Muscle of arm (tissue), 12 donors: Measurements from ENCODE around the gene MMADHC. TPM values are rescaled to one million over a fixed set of nuclear protein-coding genes. Genes with fewer than 3 reads are reported as not detected.

Experiments used
- DNase-seq: peaks from one replicate; pipeline ENCODE4 v3.0.0-alpha.2; 2013
- polyA plus RNA-seq, 12 donors: library from polyadenylated mRNA; unstranded; fragments of 120-200 nt; gene quantifications; one replicate each; pipeline ENCODE4 v1.2.1, GENCODE V29; 2013; ENCODE audit not compliant: insufficient read length in 12 of 12

MMADHC gene
- polyA plus RNA-seq, 12 donors = 68.1 to 132 (median 114) TPM; not detected in 1

DNA sequence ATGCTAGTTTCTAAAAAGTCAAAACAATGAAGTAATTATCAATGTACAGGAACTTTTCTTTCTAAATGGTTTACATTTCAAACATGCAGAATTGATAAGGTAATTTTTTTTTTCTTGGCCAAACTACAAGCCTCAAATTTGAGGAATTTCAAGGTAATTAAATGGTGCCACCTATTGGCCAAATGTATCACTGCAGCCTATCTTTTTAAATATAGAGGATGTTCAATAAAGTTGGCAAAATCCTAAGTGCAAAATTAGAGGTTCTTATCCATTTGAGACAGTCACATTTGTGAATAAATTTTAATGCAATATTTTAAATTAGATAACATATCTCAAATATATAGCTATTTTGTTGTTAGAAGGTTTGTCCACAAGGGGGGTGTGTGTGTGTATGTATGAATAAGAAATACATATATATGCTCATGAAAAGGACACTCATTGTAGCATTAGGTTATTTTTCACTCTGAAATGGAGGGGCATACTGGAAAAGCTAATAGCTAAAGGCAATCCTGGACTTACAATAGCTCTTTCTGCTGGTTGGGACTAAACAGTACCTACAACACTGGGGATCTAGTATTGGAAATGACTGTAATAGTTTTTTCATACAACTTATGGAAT lies 26.2 kb downstream of the MMADHC start:
- peak; percentile 35 for DNase-seq

DNA sequence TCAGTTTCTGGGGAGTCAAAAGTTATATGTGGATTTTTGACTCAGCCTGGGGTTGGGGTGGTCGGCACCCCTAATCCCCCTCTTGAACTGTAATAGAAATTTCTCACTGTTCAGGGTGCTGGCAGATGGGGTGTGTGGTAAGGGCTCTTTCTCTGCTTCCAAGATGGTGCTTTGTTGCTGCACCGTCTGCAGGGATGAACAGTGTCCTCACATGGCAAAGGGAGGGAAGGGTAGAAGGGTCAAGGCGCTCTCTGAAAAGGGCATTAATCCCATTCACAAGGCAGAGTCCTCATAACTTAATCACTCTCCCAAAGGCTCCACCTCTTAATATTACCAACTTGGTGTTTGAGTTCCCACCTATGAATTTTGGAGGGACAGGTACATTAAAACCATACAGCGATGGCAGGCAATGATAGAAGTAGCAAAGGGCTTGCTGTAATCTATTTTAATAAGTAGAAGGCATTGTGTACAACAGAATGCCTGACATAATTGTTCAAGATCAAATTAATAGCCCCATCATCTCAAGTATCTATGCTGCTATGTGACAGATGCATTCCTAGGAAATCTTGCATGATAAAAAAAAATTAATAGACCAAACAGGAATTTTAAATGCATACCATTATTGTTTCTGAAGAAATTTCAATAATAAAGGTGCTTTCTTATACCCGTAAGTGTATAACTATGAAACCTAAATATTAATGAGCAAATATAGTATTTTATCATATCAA lies 28.1 kb downstream of the MMADHC start:
- DNase-seq = no peak

DNA sequence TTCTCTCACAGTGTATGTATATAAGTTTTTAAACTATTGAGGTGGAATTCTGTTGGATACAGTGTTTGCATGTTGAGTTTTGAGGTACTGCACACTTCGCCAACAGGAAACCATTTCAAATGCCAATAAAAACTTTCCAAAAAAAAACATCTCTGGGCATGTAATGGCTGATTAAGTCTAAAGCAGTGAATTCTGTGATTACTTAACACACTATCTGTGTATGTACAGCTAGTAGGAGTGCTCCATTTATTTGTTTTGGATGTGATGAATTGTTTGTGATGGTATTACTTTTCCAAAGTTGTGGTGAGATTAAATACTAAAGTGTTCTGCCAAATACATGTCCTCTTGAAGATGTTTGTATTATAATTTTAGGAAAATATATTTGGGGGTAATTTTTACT lies 31.1 kb downstream of the MMADHC start:
- no peak for DNase-seq

DNA sequence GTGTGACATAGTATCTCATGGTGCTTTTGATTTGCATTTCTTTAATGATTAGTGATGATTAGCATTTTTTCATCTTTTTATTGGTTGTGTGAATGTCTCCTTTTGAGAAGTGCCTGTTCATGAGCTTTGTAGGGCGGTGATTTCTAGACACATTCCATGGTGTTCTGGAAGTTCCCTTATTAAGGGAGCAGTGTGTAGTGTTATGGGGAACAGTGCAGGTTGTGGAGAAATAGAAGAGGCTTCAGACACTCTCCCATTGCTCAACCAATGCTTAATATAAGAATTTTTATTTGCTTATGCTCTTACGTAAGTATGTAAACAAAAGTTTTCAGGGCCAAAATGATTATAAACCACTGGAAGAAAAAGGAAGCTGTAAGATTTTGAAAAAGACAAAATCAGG lies 34.7 kb downstream of the MMADHC start:
- no peak for DNase-seq

DNA sequence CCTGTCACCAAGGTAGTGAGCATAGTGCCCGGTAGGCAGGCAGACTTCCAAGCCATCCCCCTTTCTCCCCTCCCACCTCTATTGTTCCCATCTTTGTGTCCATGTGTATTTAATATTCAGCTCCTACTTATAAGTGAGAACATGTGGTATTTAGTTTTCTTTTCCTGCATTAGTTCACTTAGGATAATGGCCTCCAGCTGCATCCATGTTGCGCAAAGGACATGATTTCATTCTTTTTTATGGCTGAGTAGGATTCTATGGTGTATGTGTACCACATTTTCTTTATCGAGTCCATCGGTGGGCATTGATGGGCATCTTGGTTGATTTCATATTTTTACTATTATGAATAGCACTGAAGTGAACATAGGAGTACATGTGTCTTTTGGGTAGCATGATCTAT lies 35.3 kb downstream of the MMADHC start:
- no peak for DNase-seq

DNA sequence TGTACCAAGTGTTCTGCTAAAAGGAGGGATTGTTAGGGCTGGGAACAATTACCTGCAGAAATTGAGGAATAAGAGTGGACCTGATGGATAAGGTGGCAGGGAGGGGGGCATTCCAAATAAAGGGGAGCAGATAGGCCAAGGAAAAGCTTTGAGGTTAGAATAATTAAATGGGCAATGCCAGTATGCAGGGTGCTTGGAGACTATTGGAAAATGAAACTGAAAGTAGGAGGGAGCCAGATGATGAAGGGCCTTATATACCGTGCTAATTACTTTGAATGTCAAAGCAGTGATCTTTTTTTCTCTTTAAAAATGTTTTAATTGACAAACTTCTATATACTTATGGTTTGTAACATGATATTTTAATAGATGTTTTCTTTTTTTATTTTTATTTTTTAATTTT lies 42.9 kb downstream of the MMADHC start:
- DNase-seq = no peak

DNA sequence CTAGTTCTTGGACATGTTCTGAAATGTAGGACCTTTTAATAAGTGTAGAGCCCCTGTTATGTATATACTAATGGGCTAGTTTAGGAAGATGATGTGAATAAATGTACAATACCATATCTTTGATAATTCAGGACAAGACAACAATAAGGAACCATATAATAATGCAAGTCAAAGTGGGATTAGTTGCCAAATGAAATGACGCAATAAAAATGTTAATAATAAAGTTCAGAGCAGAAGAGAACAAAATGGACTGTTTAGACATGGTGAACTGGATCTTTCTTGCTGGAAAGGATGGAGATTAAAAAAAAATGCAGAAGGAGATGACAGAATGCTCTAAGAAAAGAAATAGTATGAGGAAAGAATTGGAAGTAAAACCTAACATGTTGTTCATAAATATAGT lies 43.7 kb downstream of the MMADHC start:
- DNase-seq = no peak

DNA sequence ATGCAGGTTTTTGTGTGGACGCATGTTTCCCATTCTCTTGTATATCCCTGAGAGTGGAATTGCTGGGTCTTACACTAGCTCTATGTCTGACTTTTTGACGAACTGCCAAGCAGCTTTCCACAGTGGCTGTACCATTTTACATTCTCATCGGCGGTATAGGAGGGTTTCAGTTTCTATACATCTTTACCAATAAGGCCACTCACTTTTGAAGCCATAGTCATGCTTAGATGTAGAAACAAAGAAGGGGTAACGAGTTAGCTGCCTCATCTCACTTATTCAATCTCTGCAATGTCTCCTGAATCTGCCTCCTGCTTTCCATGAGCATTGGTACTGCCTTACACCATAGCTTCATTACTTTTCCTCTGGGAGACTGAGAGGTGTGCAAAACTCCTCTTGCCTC lies 47.4 kb downstream of the MMADHC start:
- no peak for DNase-seq

DNA sequence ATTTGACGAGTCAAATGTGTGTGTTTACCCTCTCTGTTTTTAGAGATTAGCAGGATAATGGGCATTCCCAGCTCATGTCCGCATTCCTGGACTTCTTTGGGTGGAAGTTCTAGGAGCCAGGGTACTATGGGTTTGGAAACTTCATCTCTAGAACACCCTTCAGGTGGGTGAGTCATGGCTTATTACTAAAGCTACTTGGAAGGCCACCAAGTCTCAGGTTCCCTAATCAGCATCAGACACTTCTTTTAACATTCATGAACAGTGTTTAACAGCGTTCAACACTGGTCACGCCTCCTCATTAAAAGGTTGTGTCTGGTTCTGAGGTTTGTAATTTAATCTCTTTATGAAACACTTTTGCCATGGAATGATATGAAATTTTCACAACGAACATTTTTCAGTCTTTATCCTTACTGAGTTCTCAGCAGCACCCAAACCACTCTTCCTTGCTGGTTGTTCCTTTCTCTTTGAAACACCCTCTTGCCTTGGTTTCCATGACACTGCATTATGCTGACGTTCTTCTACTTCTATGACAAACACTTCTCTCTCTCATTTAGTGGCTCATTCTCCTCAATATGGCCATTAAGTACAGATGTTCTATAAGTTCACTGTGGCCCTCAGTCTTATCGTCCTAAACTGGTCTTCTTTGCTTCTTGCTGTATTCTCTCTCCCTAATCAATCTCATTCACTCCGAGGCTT lies 49.3 kb downstream of the MMADHC start:
- no peak for DNase-seq

DNA sequence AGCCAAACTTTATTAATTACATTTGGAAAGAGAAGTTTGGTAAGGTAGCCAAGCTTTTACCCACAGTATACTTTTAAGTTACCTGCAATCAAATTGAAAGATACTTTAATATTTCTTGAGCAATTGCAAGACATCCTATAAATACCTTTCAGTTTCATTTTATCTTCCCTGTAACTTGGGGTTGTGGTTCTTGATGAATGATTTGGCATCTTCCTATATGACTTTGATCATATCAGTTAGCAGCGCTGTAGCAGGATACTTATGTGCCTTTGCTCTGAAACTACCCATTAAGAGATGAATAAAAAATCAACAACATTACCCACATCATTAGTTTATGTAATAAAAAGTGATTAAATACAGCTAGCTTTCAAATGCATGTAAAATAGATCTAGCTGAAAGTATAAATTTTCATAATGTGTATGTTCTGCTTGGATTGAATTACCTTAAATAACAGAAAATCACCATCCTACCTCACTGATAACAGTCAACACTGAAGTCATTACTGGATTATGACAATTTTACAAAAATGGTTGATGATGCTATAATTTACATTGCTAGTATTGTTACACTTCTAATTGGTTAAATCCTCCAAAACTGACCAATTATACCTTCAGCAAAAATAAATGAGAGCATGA lies 50.4 kb downstream of the MMADHC start:
- DNase-seq = no peak

DNA sequence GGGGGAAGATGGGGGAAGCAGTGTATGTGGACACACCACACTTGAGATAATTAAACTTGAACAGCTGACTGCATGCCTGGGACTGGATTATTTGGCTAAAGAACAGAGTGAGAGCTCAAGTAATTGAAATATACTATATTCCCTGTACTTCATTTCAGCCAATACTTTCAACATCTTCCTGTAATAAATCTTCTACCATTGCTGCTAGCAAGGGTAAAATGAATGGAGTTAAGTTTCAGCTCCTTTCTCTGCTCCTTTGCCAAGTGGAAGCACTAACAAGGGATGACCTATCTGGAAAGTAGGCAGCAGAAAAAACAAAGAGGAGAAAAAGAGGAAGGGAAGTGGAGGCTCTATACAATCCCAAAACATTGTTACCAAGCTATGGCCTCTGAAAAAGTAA lies 50.9 kb downstream of the MMADHC start:
- no peak for DNase-seq

DNA sequence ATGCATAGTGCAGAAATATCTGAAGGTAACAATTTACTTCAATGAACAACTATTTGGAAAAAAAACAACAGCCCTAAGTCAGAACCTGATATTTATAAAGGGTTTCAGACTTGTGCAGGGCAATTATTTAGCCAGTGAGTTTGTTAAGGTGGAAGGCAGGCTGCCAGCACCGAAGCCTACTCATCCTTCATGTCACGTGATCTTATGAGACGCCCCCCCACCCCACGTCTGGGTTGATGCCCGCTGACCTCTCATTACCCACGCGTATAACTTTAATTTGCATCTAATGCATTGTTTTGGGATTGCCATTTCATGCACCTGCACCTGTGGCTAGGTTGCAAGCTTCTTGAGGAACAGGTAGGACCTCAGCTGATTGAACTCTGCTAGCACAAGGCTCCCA lies 52.9 kb downstream of the MMADHC start:
- DNase-seq = no peak

DNA sequence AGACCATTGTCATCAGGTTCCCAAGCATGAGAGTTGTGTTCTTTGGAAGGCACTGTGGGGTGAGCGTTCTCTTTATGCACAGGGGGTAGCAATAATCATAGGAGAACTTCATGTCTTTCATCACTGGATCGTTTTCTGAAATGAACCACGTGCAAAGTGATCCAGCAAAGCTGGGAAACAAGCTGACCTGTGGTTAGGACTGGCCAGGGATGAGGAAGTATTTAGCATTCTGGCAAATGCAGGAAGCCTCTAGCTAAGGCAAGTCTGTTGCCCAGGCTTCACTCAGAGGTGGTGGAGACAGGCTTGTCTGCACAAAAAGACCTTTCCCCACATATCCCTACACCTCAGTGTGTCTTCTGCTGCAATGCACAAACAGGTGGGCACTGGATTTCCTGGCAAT lies 58.6 kb downstream of the MMADHC start:
- DNase-seq = no peak

DNA sequence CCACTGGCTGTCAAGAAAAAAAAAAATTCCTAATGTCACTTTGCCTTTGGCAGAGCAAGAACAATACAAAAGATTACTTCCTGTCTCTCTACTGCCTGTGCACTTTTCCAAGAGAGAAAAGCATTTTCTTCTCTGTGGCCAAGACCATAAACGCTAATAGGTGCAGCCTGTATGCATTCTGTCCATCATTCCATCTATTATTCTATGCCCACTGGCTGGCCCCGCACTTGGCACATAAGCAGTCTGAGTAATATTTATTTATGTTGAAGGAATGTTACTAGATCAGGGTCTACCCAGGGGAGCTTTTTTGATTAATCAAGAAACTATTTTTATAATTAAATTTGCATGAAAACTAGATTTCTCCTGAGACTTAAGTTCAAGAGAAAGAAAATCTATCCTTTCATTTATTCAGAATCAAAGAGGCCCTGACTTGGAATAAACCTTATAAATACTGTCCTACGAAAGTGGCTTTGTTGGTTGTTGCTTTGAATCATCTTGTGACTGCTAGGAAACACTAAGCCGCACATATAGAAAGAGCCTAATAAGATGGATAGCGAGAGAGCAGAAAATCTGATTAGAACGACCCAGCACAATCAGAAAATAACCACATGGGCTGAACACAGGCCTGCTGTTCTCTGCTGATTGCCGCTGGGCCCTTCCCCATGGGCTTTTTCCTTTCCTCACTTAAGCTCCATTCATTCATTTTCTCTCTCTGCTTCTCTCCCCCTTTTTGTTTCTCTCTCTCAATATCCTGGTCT lies 59.4 kb downstream of the MMADHC start:
- no peak for DNase-seq

DNA sequence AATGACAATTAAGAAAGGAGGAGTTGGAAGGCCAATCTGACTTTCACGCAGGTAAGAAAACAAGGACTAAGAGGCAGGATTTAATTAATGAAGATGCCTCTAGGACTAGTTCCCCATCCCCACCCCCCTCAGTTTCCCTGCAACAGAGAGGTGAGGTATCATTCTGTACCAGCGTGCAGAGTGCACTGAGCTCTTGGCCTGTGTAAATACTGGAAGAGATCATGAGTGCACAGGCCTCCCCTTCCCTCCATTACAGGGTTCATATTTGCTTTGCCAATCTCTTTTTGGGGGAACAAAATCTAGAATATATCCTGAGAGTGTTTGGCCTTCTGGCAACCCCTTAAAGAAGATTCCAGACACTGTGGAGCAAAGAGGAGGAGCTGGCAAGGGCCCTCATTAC lies 60.9 kb downstream of the MMADHC start:
- no peak for DNase-seq

DNA sequence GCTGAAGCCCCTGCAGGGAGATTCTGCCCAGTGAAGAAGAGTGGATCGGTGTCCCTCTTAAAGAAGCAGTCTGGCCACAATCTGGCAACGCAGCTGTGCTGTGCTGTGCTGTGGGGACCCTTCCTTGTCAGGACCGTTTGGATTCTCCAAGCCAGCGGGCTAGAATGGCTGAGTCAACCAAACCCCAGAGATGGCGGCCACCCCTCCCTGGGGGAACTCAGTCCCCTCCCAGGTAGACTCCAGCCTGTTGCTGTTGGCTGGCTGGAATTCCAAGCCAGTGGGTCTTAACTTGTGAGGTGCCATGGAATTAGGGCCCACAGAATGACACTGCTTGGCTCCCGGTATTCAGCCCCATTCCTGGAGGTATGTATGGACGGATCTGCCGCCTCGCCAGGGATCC lies 62.3 kb downstream of the MMADHC start:
- DNase-seq = no peak
